ENCODE data around the gene KCNQ1. TPM values are rescaled to one million over a fixed set of nuclear protein-coding genes. Genes with fewer than 3 reads are reported as not detected.

Gene KCNQ1
- total and polyA plus RNA-seq, 2 donors (not counting 1 experiment from before 2014, with no cell fraction given): not detected

- Histone ChIP-seq H3K4me2 (ENCODE audit: extremely low read depth, insufficient read depth, low read length) (no peak overlapping the region), H3K36me3 (ENCODE audit: control insufficient read depth, insufficient read depth, low read length) (no peaks in the 10 kb centered on the region), H2AFZ (ENCODE audit: low read length) (no peak overlapping the region), H3K27me3 (ENCODE audit: control insufficient read depth, insufficient read depth, low read length) (no peaks in the 10 kb centered on the region), H3K27ac (ENCODE audit: insufficient read depth, low read length) (no peak overlapping the region), H3K4me1 (ENCODE audit: control insufficient read depth, extremely low read depth, insufficient read depth, low read length) (peaks cover 3% of the 10 kb centered on the region), H3K9ac (ENCODE audit: insufficient read depth, low read length) (no peak overlapping the region), H4K20me1 (ENCODE audit: control insufficient read depth, extremely low read depth, insufficient read depth, low read length) (no peaks in the 10 kb centered on the region), H3K9me3 (ENCODE audit: control insufficient read depth, insufficient read depth, low read depth, low read length) (no peaks in the 10 kb centered on the region), H3K4me3 (replicated peaks in 1 of 4; ENCODE audit: control extremely low read depth in 1 of 4, insufficient read depth in 1 of 4, low read depth in 3 of 4, low read length in 4 of 4) (no peak overlapping the region), H3K79me2 (ENCODE audit: control insufficient read depth, insufficient read depth, low read length) (no peaks in the 10 kb centered on the region)
- no peak for DNase-seq (ENCODE audit: low read depth in 2 of 2)
- TF ChIP-seq EZH2 (IDR thresholded peaks at IDR 0.05; ENCODE audit: low read length, missing control alignments) (no peak), CTCF (conservative IDR thresholded peaks at IDR 0.05 in 1 of 2, IDR thresholded peaks at IDR 0.05 in 1 of 2; ENCODE audit: low read depth in 1 of 2, low read length in 2 of 2) (no peak)
Observed at GRCh38 chr11:2818503-2818902, 373.7 kb downstream of the KCNQ1 start.

- no peaks in the 10 kb centered on the region for H4K20me1 ChIP-seq (ENCODE audit: control insufficient read depth, extremely low read depth, insufficient read depth, low read length)
- no peak overlapping the region for H3K9ac ChIP-seq (ENCODE audit: insufficient read depth, low read length)
- no peaks in the 10 kb centered on the region for H3K36me3 ChIP-seq (ENCODE audit: control insufficient read depth, insufficient read depth, low read length)
- TF ChIP-seq CTCF (conservative IDR thresholded peaks at IDR 0.05 in 1 of 2, IDR thresholded peaks at IDR 0.05 in 1 of 2; ENCODE audit: low read depth in 1 of 2, low read length in 2 of 2): no peak
- no peak for TF ChIP-seq EZH2 (IDR thresholded peaks at IDR 0.05; ENCODE audit: low read length, missing control alignments)
- H2AFZ ChIP-seq (ENCODE audit: low read length): no peak overlapping the region
- no peaks in the 10 kb centered on the region for H3K27me3 ChIP-seq (ENCODE audit: control insufficient read depth, insufficient read depth, low read length)
- DNase-seq (ENCODE audit: low read depth in 2 of 2): no peak
- H3K79me2 ChIP-seq (ENCODE audit: control insufficient read depth, insufficient read depth, low read length): no peaks in the 10 kb centered on the region
- H3K4me2 ChIP-seq (ENCODE audit: extremely low read depth, insufficient read depth, low read length): no peak overlapping the region
- H3K4me3 ChIP-seq (replicated peaks in 1 of 4; ENCODE audit: control extremely low read depth in 1 of 4, insufficient read depth in 1 of 4, low read depth in 3 of 4, low read length in 4 of 4): no peak overlapping the region
- peaks cover 3% of the 10 kb centered on the region for H3K4me1 ChIP-seq (ENCODE audit: control insufficient read depth, extremely low read depth, insufficient read depth, low read length)
- H3K9me3 ChIP-seq (ENCODE audit: control insufficient read depth, insufficient read depth, low read depth, low read length): no peaks in the 10 kb centered on the region
- no peak overlapping the region for H3K27ac ChIP-seq (ENCODE audit: insufficient read depth, low read length)
Observed at GRCh38 chr11:2819316-2819715, 374.5 kb downstream of the KCNQ1 start.

GRCh38 chr11:2820976-2821375 lies 376.2 kb downstream of the KCNQ1 start:
- no peak for TF ChIP-seq EZH2 (IDR thresholded peaks at IDR 0.05; ENCODE audit: low read length, missing control alignments)
- no peak for TF ChIP-seq CTCF (conservative IDR thresholded peaks at IDR 0.05 in 1 of 2, IDR thresholded peaks at IDR 0.05 in 1 of 2; ENCODE audit: low read depth in 1 of 2, low read length in 2 of 2)
- no peaks in the 10 kb centered on the region for H3K9me3 ChIP-seq (ENCODE audit: control insufficient read depth, insufficient read depth, low read depth, low read length)

More at GRCh38 chr11:2820976-2821375, 376.2 kb downstream of the KCNQ1 start:
- Histone ChIP-seq H3K9ac (ENCODE audit: insufficient read depth, low read length) (no peak overlapping the region), H4K20me1 (ENCODE audit: control insufficient read depth, extremely low read depth, insufficient read depth, low read length) (no peaks in the 10 kb centered on the region), H3K79me2 (ENCODE audit: control insufficient read depth, insufficient read depth, low read length) (no peaks in the 10 kb centered on the region), H3K4me2 (ENCODE audit: extremely low read depth, insufficient read depth, low read length) (no peak overlapping the region), H3K36me3 (ENCODE audit: control insufficient read depth, insufficient read depth, low read length) (no peaks in the 10 kb centered on the region), H3K4me1 (ENCODE audit: control insufficient read depth, extremely low read depth, insufficient read depth, low read length) (peaks cover 17% of the 10 kb centered on the region), H2AFZ (ENCODE audit: low read length) (no peak overlapping the region), H3K4me3 (replicated peaks in 1 of 4; ENCODE audit: control extremely low read depth in 1 of 4, insufficient read depth in 1 of 4, low read depth in 3 of 4, low read length in 4 of 4) (no peak overlapping the region), H3K27me3 (ENCODE audit: control insufficient read depth, insufficient read depth, low read length) (no peaks in the 10 kb centered on the region), H3K27ac (ENCODE audit: insufficient read depth, low read length) (no peak overlapping the region)
- no peak for DNase-seq (ENCODE audit: low read depth in 2 of 2)

Data from fibroblast of lung (primary cell).